DLD1 (cell line): ENCODE measurements around the gene ANO4.
"Not testable (repeated sequence)": the region's sequence is repeated elsewhere in the genome, so short reads cannot be mapped to it uniquely, and the experiment has no call there.

Experiments
- in situ Hi-C: cut with HindIII; loops from 2 replicates; pipeline ENCODE4 v1.10.0; 2017; ENCODE audit warnings: low sequenced_read_pairs

ANO4 gene

GRCh38 chr12:100986595-100987547, 192.3 kb downstream of the ANO4 start:
- in situ Hi-C loops, result no loop called here

GRCh38 chr12:100987552-100988521, 193.3 kb downstream of the ANO4 start:
- in situ Hi-C loops, result no loop called here

GRCh38 chr12:100989509-100989908, 194.9 kb downstream of the ANO4 start:
- in situ Hi-C loops, result not testable (repeated sequence)

- in situ Hi-C loops, result no loop called here
Observed at GRCh38 chr12:100991102-100991501, 196.5 kb downstream of the ANO4 start.

- in situ Hi-C loops, result no loop called here
Observed at GRCh38 chr12:100992194-100992593, 197.6 kb downstream of the ANO4 start.

GRCh38 chr12:100993916-100994450, 199.4 kb downstream of the ANO4 start:
- in situ Hi-C loops, result no loop called here

DNA sequence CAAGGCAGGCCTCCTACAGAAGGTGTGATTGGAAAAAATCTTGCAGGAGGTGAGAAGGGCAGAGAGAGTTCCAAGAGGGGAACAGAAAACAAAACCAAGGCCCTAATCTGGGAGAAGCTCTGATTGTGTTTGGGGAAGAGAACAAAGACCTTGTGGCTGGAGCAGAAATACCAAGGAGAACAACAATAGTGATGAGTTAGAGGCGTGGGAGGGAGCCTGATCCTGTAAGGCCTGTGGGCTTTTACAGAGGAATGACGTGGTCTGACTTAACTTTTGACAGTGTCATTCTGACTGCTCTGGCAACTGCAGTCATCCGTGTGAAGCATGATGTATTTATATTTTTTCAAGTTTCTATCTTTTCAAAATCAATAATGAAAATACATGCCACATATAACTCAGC, 200.6 kb downstream of the ANO4 start:
- in situ Hi-C loops, result no loop called here

GRCh38 chr12:100995771-100996170, 201.2 kb downstream of the ANO4 start:
- in situ Hi-C loops, result no loop called here

GRCh38 chr12:101001669-101002068, 207.1 kb downstream of the ANO4 start:
- in situ Hi-C loops, result no loop called here

DNA sequence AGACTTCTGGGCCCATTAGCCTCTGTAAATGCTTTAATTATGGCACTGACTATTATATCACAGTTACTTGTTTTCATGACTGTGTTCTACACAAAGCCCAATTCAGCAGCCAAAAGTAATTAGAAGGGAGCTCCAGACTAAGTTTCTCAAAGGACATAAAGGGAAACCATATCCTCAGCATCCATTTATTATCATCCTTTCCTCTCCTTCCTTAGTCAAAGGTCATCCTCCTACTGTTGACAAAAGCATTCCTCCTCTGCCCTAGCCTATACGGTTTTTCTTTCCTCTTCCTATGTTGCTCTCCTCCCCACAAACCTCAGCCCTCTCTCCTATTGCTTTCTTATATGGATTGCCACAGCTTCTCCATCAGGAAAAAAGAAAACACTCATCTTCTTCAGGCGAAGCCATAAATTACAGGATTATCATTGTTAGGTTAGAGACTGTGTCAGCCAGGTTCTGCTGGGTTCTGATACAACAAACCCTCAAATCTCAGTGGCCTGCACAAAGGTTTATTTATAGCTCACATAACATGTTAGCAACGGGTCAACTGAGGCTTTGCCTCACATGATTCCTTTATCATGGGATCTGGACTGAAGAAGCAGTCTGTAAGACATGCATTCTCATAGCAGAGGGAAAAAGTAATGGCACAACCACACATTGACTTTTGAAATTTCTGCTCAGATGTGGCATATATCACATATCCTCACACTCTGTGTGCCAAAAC, 208.3 kb downstream of the ANO4 start:
- in situ Hi-C loops, result no loop called here

GRCh38 chr12:101004898-101005297, 210.3 kb downstream of the ANO4 start:
- in situ Hi-C loops, result no loop called here

GRCh38 chr12:101009274-101009673, 214.7 kb downstream of the ANO4 start:
- in situ Hi-C loops, result no loop called here

GRCh38 chr12:101010896-101011295, 216.3 kb downstream of the ANO4 start:
- in situ Hi-C loops, result no loop called here

GRCh38 chr12:101013993-101014392, 219.4 kb downstream of the ANO4 start:
- in situ Hi-C loops, result no loop called here

- in situ Hi-C loops, result no loop called here
Observed at GRCh38 chr12:101015044-101015443, 220.5 kb downstream of the ANO4 start.

GRCh38 chr12:101018540-101018939, 224.0 kb downstream of the ANO4 start:
- in situ Hi-C loops, result no loop called here

DNA sequence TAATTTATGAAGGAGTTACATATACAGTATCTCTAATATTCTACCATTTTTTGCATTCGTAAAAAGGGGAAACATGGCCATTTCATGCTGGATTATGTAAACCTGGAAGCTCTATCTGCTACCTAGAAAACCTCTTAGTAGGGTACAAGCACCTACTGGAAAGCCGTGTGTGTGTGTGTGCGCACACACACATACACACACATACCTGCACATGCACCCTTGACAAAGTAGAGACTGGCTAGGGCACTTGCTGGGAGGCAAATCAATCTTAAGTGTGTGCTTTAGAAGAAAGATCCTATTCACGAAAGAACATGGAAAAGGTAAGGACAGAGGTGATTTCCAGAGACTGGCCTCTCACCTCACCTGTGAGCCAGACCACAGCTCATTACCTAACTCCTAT, 224.6 kb downstream of the ANO4 start:
- in situ Hi-C loops, result no loop called here

DNA sequence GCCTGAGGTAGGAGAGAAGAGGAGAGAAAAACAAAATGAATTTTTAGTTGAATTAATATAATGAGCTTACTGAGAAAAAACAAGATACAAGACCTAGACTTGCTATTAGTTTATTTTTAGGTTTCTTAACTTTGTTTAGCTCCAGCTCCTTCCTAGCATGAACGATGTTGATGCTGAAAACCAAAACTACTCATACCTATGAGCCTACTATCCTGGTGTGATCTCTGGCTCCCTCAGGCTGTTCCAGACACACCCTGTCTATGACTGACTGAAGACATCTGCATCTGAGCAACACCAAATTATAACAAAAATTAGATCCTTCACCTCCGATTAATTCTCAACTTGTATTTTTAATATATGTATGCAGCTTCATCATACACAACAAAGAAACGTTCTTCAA, 225.1 kb downstream of the ANO4 start:
- in situ Hi-C loops, result no loop called here

GRCh38 chr12:101021442-101021841, 226.9 kb downstream of the ANO4 start:
- in situ Hi-C loops, result no loop called here

DNA sequence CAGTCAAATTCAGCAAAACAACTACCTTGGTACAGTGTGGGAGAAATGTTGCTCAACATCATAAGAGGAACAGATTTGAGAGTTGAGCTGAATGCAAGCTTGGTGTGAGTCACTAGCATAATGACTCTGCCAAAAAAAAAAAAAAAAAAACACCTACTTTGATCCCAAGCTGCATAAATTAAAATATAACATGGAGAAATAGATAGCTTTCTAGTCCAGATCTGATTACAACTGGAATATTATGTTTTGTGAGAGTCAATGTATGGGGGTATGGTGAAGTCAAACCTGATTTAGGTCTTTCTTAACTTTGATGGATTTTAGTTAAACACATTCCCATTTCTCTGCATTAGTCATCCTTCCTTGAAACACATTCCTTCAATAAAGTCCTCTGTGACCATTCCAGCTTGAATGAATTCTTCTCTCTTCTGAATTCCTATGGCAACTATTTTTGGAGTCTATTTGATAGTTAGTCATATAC, 227.4 kb downstream of the ANO4 start:
- in situ Hi-C loops, result no loop called here
